ENCODE data around the gene ROMO1. TPM values are rescaled to one million over a fixed set of nuclear protein-coding genes. Genes with fewer than 3 reads are reported as not detected.
"Not testable (repeated sequence)": the region's sequence is repeated elsewhere in the genome, so short reads cannot be mapped to it uniquely, and the experiment has no call there.

The ROMO1 gene
- total RNA-seq, 1 experiment from 2014 or later = 230 TPM

DNA sequence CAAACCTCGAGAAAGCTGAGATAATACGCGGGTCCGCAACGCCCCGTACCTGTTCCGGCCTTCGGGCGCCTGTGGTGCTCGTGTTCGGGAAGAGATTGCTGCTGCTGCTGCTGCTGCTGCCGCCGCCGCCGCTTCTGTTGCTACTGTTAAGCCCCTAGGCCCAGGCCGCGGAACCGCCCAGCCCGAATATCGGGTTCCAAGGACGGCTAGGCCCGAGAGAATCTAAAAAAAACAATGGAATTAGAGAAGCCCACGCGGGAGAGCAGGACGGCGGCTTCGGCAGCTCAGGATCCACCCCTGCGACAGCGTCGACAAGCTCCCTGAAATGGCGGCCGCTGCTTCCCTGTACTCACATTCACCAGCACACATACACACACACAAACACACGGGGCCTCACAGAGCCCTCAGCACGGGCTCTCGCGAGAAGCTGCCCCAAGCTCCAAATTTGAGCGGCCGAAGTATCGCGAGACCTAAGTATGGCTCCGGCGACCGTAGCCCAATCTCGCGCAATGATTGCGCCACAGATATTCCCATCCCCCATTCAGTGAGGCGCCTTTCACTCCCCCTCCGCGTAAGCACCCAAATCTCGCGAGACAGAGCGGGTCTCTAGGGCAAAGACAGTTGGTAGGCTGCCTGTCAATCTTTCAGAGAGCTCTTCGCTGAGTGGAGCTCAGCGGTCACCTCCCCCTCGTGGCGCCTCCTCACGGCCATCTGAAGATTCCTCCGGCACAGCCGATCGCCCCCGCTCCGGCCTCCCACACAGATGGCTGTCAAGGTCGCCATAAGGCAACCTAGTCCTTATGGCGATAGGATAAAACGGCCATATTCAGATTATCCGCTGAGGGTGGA lies 42.9 kb downstream of the ROMO1 start, which contains the start of gene RBM39:
Gene RBM39, minus strand, starts transcription at position 369 of the 849 bp plus-strand sequence. CDS start 1,386 bp downstream, outside the sequence.
- Mint-ChIP-seq H3K36me3 (ENCODE audit: insufficient read depth, unreplicated experiment) (peaks cover 63% of the 10 kb centered on the region), H3K9me3 (ENCODE audit: low read depth, unreplicated experiment) (no peaks in the 10 kb centered on the region), H3K4me1 (ENCODE audit: low read depth, unreplicated experiment) (peaks cover 35% of the 10 kb centered on the region), H3K27me3 (ENCODE audit: unreplicated experiment) (no peaks in the 10 kb centered on the region), H3K27ac (ENCODE audit: unreplicated experiment) (peak within 1 kb of the TSS; percentile 100), H3K4me3 (ENCODE audit: low read depth, unreplicated experiment) (peak within 1 kb of the TSS; percentile 80)
- intact Hi-C loops (cut with micrococcal nuclease; ENCODE audit: unreplicated experiment) = loop anchor here (2.0 kb wide), 3 partner anchors 27 to 143 kb away; partner anchors contain the start of genes CPNE1 and RBM12
- CTCF ChIA-PET = interaction anchor here (0.5 to 1.8 kb wide), 21 partner anchors 9 to 1133 kb away, joined by 3 to 13 read pairs (median 3); partner anchors contain the start of genes ERGIC3, NFS1, PHF20 and ROMO1
- BruUV-seq (replicated peaks) = no TSS peak
- TF ChIP-seq, protein P1, sequence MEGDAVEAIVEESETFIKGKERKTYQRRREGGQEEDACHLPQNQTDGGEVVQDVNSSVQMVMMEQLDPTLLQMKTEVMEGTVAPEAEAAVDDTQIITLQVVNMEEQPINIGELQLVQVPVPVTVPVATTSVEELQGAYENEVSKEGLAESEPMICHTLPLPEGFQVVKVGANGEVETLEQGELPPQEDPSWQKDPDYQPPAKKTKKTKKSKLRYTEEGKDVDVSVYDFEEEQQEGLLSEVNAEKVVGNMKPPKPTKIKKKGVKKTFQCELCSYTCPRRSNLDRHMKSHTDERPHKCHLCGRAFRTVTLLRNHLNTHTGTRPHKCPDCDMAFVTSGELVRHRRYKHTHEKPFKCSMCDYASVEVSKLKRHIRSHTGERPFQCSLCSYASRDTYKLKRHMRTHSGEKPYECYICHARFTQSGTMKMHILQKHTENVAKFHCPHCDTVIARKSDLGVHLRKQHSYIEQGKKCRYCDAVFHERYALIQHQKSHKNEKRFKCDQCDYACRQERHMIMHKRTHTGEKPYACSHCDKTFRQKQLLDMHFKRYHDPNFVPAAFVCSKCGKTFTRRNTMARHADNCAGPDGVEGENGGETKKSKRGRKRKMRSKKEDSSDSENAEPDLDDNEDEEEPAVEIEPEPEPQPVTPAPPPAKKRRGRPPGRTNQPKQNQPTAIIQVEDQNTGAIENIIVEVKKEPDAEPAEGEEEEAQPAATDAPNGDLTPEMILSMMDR (IDR thresholded peaks at IDR 0.05; ENCODE audit: unreplicated experiment) = peak; percentile 52
- DNase-seq = peak; percentile 100

DNA sequence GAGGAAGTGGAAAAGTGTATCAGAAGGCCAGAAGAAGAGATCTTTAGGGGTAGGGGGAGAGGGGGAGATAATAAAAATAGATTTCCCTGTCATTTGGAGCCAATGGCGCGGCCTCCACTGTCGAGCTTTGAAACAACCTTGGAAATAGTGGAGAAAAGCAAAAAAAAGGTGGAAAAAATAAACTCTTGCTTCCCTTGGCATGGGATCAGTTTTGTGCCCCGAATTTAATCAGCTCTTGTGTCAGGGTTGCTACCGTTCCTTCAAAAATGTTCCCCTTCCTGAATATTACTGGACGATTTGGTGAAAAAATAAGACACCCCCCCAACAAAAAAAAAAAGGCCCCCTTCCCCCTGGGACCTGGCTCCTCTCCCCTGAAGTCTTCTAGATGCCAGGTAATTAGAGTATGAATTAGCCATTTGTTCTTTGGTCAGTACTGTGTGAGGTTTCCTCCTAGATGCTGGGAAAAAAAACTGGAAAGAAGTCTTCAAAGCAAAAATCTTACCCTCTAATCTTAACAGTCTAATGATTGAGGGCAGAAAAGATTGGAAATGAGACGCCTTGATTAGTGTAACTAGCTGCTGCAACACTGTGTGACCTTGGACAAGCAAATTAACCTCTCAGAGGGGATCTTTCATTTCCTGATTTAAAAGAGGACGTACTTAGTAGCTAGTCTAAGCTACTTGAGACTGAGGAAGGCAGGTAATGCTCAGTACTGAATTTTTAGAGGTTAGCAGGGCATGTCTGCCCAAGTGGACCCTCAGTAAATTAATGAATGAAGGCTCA lies 43.7 kb downstream of the ROMO1 start:
- H3K4me1 Mint-ChIP-seq (ENCODE audit: low read depth, unreplicated experiment) = peaks cover 35% of the 10 kb centered on the region
- no peaks in the 10 kb centered on the region for H3K9me3 Mint-ChIP-seq (ENCODE audit: low read depth, unreplicated experiment)
- CTCF ChIA-PET = interaction anchor here (0.5 to 1.8 kb wide), 23 partner anchors 8 to 1132 kb away, joined by 3 to 13 read pairs (median 4); partner anchors contain the start of genes ERGIC3, NFS1, PHF20 and ROMO1
- H3K27me3 Mint-ChIP-seq (ENCODE audit: unreplicated experiment) = no peaks in the 10 kb centered on the region
- TF ChIP-seq, protein P1 (IDR thresholded peaks at IDR 0.05; ENCODE audit: unreplicated experiment) = no peak
- peak overlapping the region; percentile 100 for H3K27ac Mint-ChIP-seq (ENCODE audit: unreplicated experiment)
- H3K4me3 Mint-ChIP-seq (ENCODE audit: low read depth, unreplicated experiment) = peak overlapping the region; percentile 80
- DNase-seq = no peak
- TSS peak; percentile 97 for BruUV-seq (replicated peaks)
- intact Hi-C loops (cut with micrococcal nuclease; ENCODE audit: unreplicated experiment) = loop anchor here (2.0 kb wide), 2 partner anchors 26 to 78 kb away; partner anchors contain the start of genes CPNE1 and RBM12
- peaks cover 55% of the 10 kb centered on the region for H3K36me3 Mint-ChIP-seq (ENCODE audit: insufficient read depth, unreplicated experiment)

DNA sequence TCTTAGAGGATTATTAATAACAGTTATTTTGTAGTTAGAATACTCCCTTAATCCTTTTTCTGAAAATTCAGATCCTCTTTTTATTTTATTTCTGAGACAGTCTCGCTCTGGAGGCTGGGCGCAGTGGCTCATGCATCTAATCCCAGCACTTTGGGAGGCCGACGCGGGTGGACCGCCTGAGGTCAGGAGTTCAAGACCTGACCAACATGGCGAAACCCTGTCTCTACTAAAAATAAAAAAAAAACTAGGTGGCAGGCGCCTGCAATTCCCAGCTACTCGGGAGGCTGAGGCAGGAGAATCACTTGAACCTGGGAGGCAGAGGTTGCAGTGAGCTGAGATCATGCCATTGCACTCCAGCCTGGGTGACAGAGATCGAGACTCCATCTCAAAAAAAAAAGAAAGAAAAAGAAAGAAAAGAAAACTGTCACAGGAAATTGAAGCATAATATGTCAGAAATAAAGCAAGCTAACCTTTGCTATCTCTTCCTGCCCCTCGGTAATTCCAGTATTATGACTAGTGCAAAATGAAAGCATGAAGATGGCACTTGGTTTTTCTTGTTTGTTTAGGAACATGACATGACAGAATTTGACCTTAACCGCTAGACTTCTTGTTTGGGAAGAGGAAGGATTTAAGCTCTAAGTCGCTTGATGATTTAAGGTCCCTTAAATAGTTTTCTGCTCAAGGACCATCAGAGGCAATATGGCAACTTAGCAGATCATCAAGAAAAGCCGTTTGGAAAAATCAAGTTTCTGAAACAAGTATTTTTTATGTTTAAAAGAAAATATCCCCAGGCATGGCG lies 44.7 kb downstream of the ROMO1 start:
- Mint-ChIP-seq H3K9me3 (ENCODE audit: low read depth, unreplicated experiment) (no peaks in the 10 kb centered on the region), H3K27me3 (ENCODE audit: unreplicated experiment) (no peaks in the 10 kb centered on the region), H3K4me1 (ENCODE audit: low read depth, unreplicated experiment) (peaks cover 26% of the 10 kb centered on the region), H3K4me3 (ENCODE audit: low read depth, unreplicated experiment) (peak overlapping the region; percentile 80), H3K27ac (ENCODE audit: unreplicated experiment) (peak overlapping the region; percentile 100), H3K36me3 (ENCODE audit: insufficient read depth, unreplicated experiment) (peaks cover 45% of the 10 kb centered on the region)
- DNase-seq = no peak
- intact Hi-C loops (cut with micrococcal nuclease; ENCODE audit: unreplicated experiment) = loop anchor here (2.0 kb wide), 2 partner anchors 25 to 79 kb away; partner anchors contain the start of genes CPNE1 and RBM12
- TF ChIP-seq, protein P1 (IDR thresholded peaks at IDR 0.05; ENCODE audit: unreplicated experiment) = no peak
- no TSS peak for BruUV-seq (replicated peaks)
- CTCF ChIA-PET = interaction anchor here (0.6 to 1.8 kb wide), 7 partner anchors 7 to 305 kb away, joined by 3 to 9 read pairs (median 4); no protein-coding TSS in a partner anchor

DNA sequence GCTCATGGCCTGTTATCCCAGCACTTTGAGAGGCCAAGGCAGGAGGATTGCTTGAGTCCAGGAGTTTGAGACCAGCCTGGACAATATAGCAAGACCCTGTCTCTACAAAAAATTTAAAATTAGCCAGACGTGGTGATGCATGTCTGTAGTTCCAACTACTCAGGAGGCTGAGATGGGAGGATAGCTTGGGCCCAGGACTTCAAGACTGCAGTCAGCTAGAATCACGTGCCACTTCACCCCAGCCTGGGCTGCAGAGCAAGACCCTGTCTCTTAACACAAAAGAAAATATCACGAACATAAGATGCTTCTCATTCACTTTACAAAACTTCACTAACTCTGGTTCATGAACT lies 45.3 kb downstream of the ROMO1 start:
- H3K36me3 Mint-ChIP-seq (ENCODE audit: insufficient read depth, unreplicated experiment) = peaks cover 40% of the 10 kb centered on the region
- BruUV-seq (replicated peaks); H3K27me3 Mint-ChIP-seq (ENCODE audit: unreplicated experiment); intact Hi-C loops (cut with micrococcal nuclease; ENCODE audit: unreplicated experiment); DNase-seq; H3K27ac Mint-ChIP-seq (ENCODE audit: unreplicated experiment); H3K4me3 Mint-ChIP-seq (ENCODE audit: low read depth, unreplicated experiment); H3K9me3 Mint-ChIP-seq (ENCODE audit: low read depth, unreplicated experiment): not testable (repeated sequence)
- peaks cover 21% of the 10 kb centered on the region for H3K4me1 Mint-ChIP-seq (ENCODE audit: low read depth, unreplicated experiment)
- CTCF ChIA-PET = interaction anchor here (0.6 kb wide), 1 partner anchor 140 kb away, joined by 3 read pairs; no protein-coding TSS in a partner anchor

Other genes with a start within 250 kb of the ROMO1 start
- gene CEP250, start 243.8 kb upstream of the ROMO1 start, total RNA-seq (2022) = 49.0 and 61.0 TPM in 2 replicates
- not detected in 2 replicates for gene C20orf173, start 169.8 kb upstream of the ROMO1 start, total RNA-seq (2022)
- gene ERGIC3, start 157.3 kb upstream of the ROMO1 start, total RNA-seq (2022) = 392 and 411 TPM in 2 replicates
- 7.7 and 15.9 TPM in 2 replicates for gene SPAG4, start 83.6 kb upstream of the ROMO1 start, total RNA-seq (2022)
- gene CPNE1, start 34.5 kb upstream of the ROMO1 start, total RNA-seq (2022) = 458 and 505 TPM in 2 replicates
- gene RBM12, start 34.5 kb upstream of the ROMO1 start, total RNA-seq (2022) = 125 and 133 TPM in 2 replicates
- gene NFS1, start 53 bp upstream of the ROMO1 start, total RNA-seq (2022) = 44.6 and 53.0 TPM in 2 replicates
- gene RBM39, start 42.9 kb downstream of the ROMO1 start, total RNA-seq (2022) = 422 and 479 TPM in 2 replicates
- 47.4 and 56.7 TPM in 2 replicates for gene PHF20, start 72.6 kb downstream of the ROMO1 start, total RNA-seq (2022)

All from Calu3 (cell line).